ENCODE measurements around the gene PORCN. TPM values are rescaled to one million over a fixed set of nuclear protein-coding genes. Genes with fewer than 3 reads are reported as not detected.
A peak's percentile ranks its signal among the peaks of the same experiment; 100 is the strongest.

Gene PORCN
- total and polyA plus RNA-seq, 2 of the 13 experiments (the other 11 are each of a cell fraction or from before 2014, with no cell fraction given): 3.9 to 5.8 TPM

DNA sequence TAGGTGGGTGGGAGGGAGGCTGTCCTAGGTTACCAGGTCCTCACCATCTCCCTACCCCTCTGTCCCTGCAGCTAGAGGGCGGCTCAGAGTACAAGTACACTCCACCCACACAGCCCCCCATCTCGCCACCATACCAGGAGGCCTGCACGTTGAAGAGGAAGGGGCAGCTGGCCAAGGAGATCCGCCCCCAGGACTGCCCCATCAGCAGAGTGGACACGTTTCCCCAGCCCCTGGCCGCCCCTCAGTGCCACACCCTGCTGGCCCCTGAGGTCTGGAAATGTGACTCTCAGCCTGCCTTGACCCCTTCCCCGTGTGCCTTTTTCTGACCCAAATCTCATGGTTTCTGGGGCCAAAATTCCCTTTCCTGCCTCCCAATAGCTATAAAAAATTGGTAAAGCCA is 26.3 kb upstream of the PORCN start (continued):
- TF ChIP-seq, protein P1, sequence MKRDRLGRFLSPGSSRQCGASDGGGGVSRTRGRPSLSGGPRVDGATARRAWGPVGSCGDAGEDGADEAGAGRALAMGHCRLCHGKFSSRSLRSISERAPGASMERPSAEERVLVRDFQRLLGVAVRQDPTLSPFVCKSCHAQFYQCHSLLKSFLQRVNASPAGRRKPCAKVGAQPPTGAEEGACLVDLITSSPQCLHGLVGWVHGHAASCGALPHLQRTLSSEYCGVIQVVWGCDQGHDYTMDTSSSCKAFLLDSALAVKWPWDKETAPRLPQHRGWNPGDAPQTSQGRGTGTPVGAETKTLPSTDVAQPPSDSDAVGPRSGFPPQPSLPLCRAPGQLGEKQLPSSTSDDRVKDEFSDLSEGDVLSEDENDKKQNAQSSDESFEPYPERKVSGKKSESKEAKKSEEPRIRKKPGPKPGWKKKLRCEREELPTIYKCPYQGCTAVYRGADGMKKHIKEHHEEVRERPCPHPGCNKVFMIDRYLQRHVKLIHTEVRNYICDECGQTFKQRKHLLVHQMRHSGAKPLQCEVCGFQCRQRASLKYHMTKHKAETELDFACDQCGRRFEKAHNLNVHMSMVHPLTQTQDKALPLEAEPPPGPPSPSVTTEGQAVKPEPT (CRISPR knock-in tag; IDR thresholded peaks at IDR 0.05; ENCODE audit: low read depth): no peak

GRCh38 chrX:48487362-48487798 is 21.4 kb upstream of the PORCN start:
- no peak overlapping the region for H3K4me3 ChIP-seq (replicated peaks in 1 of 3; ENCODE audit: insufficient read depth in 1 of 3, low read depth in 2 of 3, low read length in 3 of 3)
- DNase-seq (ENCODE audit: low spot score): peak; percentile 30
- ChIA-PET POLR2A (no interaction called here), CTCF (ENCODE audit: low intra/inter-chr PET ratio, low total read pairs) (no interaction called here)
- H3K4me2 ChIP-seq (ENCODE audit: low read depth, low read length): no peak overlapping the region
- TF ChIP-seq, protein P2, sequence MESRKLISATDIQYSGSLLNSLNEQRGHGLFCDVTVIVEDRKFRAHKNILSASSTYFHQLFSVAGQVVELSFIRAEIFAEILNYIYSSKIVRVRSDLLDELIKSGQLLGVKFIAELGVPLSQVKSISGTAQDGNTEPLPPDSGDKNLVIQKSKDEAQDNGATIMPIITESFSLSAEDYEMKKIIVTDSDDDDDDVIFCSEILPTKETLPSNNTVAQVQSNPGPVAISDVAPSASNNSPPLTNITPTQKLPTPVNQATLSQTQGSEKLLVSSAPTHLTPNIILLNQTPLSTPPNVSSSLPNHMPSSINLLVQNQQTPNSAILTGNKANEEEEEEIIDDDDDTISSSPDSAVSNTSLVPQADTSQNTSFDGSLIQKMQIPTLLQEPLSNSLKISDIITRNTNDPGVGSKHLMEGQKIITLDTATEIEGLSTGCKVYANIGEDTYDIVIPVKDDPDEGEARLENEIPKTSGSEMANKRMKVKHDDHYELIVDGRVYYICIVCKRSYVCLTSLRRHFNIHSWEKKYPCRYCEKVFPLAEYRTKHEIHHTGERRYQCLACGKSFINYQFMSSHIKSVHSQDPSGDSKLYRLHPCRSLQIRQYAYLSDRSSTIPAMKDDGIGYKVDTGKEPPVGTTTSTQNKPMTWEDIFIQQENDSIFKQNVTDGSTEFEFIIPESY (CRISPR knock-in tag; IDR thresholded peaks at IDR 0.05): peak; percentile 52; the same call in 1 of the 2 replicates
- TF ChIP-seq ZNF124 (CRISPR knock-in tag; IDR thresholded peaks at IDR 0.05): no peak
- no peak overlapping the region for H3K9ac ChIP-seq (ENCODE audit: insufficient read depth, low read depth, low read length)
- no peaks in the 10 kb centered on the region for H3K4me1 ChIP-seq (ENCODE audit: insufficient read depth, low read length)
- BruUV-seq (replicated peaks): no TSS peak
- no CpG with 5 or more reads among the region's 10 CpGs for WGBS (ENCODE audit: low lambda C conversion rate)
- intact Hi-C loops (cut with micrococcal nuclease; ENCODE audit: unreplicated experiment) (no loop called here), in situ Hi-C loops (cut with HindIII; ENCODE audit: extremely low pct_ligation_motif_present, low pct_unique_long_range_greater_than_20kb) (no loop called here)
- no peaks in the 10 kb centered on the region for H4K20me1 ChIP-seq (ENCODE audit: insufficient read depth, low read length)
- H3K36me3 ChIP-seq (replicated peaks in 1 of 2; ENCODE audit: control insufficient read depth in 1 of 2, insufficient read depth in 2 of 2, low read length in 2 of 2): peaks cover 0 to under 1% of the 10 kb centered on the region in 2 experiments; a peak in 3 of 5 replicates
- no peak overlapping the region for H3K27ac ChIP-seq (ENCODE audit: extremely low read length, insufficient read depth, low read length)
- no peak overlapping the region for H2AFZ ChIP-seq (ENCODE audit: low read length)
- no peaks in the 10 kb centered on the region for H3K27me3 ChIP-seq (ENCODE audit: control insufficient read depth in 1 of 2, insufficient read depth in 2 of 2, low read length in 2 of 2)
- H3K9me3 ChIP-seq (ENCODE audit: low read length): no peaks in the 10 kb centered on the region
- no peak for FAIRE-seq
- no peak; the same call in 2 of the 3 replicates for ATAC-seq
- H3K79me2 ChIP-seq (ENCODE audit: insufficient read depth, low read length): no peaks in the 10 kb centered on the region

All from HepG2 (cell line).